Keratinocyte (primary cell): ENCODE data around the gene GABRB1. TPM values are rescaled to one million over a fixed set of nuclear protein-coding genes. Genes with fewer than 3 reads are reported as not detected.

Experiments
- DNase-seq: peaks from one replicate; pipeline ENCODE4 v3.0.0-alpha.2; 2011; ENCODE audit warnings: low read depth, missing footprints, low spot score
- FAIRE-seq: peaks from 2 replicates; lab custom pipeline; 2011; peaks lifted over from hg19 to GRCh38; lab: Jason Lieb, UNC
- H2AFZ ChIP-seq: 2 replicates; pipeline ENCODE4 v1.6.0; 2012; ENCODE audit warnings: low read length, control low read depth, inconsistent platforms; ENCODE audit not compliant: control insufficient read depth
- H3K27ac ChIP-seq: 2 replicates; pipeline ENCODE4 v1.5.1; 2011; ENCODE audit warnings: low read length; ENCODE audit not compliant: control insufficient read depth, insufficient read depth
- H3K27me3 ChIP-seq: 3 replicates; pipeline ENCODE4 v1.6.0; 2011; ENCODE audit warnings: low read length; ENCODE audit not compliant: control insufficient read depth, insufficient read depth; ENCODE audit errors: extremely low read depth
- H3K36me3 ChIP-seq, 2 experiments: 2 replicates in 1 of 2; 3 replicates in 1 of 2; pipeline ENCODE4 v1.5.1; 2011; ENCODE audit warnings: low read length in 2 of 2, mild to moderate bottlenecking in 1 of 2; ENCODE audit not compliant: control insufficient read depth in 2 of 2, insufficient read depth in 2 of 2; ENCODE audit errors: extremely low read depth in 1 of 2
- H3K4me1 ChIP-seq: 3 replicates; pipeline ENCODE4 v1.5.1; 2011; ENCODE audit warnings: low read length; ENCODE audit not compliant: control insufficient read depth, insufficient read depth; ENCODE audit errors: extremely low read depth
- H3K4me2 ChIP-seq: 3 replicates; pipeline ENCODE4 v1.6.0; 2011; ENCODE audit warnings: low read depth, low read length; ENCODE audit not compliant: control insufficient read depth, insufficient read depth; ENCODE audit errors: extremely low read depth
- H3K4me3 ChIP-seq, 3 experiments: fragments of 200-600 bp in 1 of 3; sonication (generic) in 1 of 3; 2 replicates in 2 of 3; 3 replicates in 1 of 3; pipeline ENCODE4 v1.5.1; 2011 to 2016; ENCODE audit warnings: low read length in 3 of 3, mild to moderate bottlenecking in 3 of 3, control low read depth in 2 of 3, inconsistent platforms in 1 of 3, low read depth in 1 of 3, mixed read lengths in 1 of 3, mixed run types in 1 of 3, moderate library complexity in 1 of 3; ENCODE audit not compliant: control insufficient read depth in 2 of 3, insufficient read depth in 2 of 3; ENCODE audit errors: extremely low read depth in 1 of 3
- H3K79me2 ChIP-seq: 2 replicates; pipeline ENCODE4 v1.6.0; 2012; ENCODE audit warnings: low read length; ENCODE audit not compliant: control insufficient read depth, insufficient read depth
- H3K9ac ChIP-seq: 3 replicates; pipeline ENCODE4 v1.6.0; 2011; ENCODE audit warnings: low read length; ENCODE audit not compliant: control insufficient read depth, insufficient read depth; ENCODE audit errors: extremely low read depth
- H3K9me1 ChIP-seq: 3 replicates; pipeline ENCODE4 v1.6.0; 2011; ENCODE audit warnings: low read length; ENCODE audit not compliant: control insufficient read depth, insufficient read depth; ENCODE audit errors: extremely low read depth
- H3K9me3 ChIP-seq: 2 replicates; pipeline ENCODE4 v1.5.1; 2012; ENCODE audit warnings: low read depth, low read length; ENCODE audit not compliant: control insufficient read depth
- H4K20me1 ChIP-seq: 3 replicates; pipeline ENCODE4 v1.6.0; 2011; ENCODE audit warnings: low read length; ENCODE audit not compliant: control insufficient read depth, insufficient read depth; ENCODE audit errors: extremely low read depth
- CTCF ChIP-seq, 3 experiments: IDR thresholded peaks in 1 of 3; conservative IDR thresholded peaks in 1 of 3; optimal IDR thresholded peaks in 1 of 3; 2 replicates in 2 of 3; 3 replicates in 1 of 3; pipeline versions ENCODE3 to v1.5.1; 2011; ENCODE audit warnings: low read length in 3 of 3, mild to moderate bottlenecking in 3 of 3, moderate library complexity in 2 of 3, control low read depth in 1 of 3, inconsistent platforms in 1 of 3; ENCODE audit not compliant: insufficient read depth in 2 of 3; ENCODE audit errors: extremely low read depth in 1 of 3
- EZH2 ChIP-seq: IDR thresholded peaks from one replicate; pipeline ENCODE4 v1.6.1; 2012; ENCODE audit warnings: inconsistent platforms, mild to moderate bottlenecking, low read length, moderate library complexity
- dilution Hi-C: fragments of 300-500 bp; cut with MboI; formaldehyde crosslinking; loops from one replicate; pipeline ENCODE4 v1.7.0; 2020; ENCODE audit warnings: low sequenced_read_pairs; ENCODE audit not compliant: extremely low pct_ligation_motif_present
- polyA plus RNA-seq, 5 experiments: library from polyadenylated mRNA; depleted of rRNA in 3 of 5; stranded (reverse) in 3 of 5; stranded (forward) in 1 of 5; unstranded in 1 of 5; fragments of >200 nt; gene quantifications; 1 replicate in 1 of 5; 2 replicates in 3 of 5; 3 replicates in 1 of 5; pipeline versions ENCODE4 v1.2.1 to v1.2.3, GENCODE V29; 2011 to 2012; ENCODE audit warnings: missing spikeins in 2 of 5, low read depth in 1 of 5, low replicate concordance in 1 of 5

Gene GABRB1
- polyA plus RNA-seq, 1 donor (not counting 4 experiments of a cell fraction or from before 2014, with no cell fraction given): not detected

- Histone ChIP-seq H3K9ac (no peak overlapping the region), H3K79me2 (no peaks in the 10 kb centered on the region), H3K27ac (no peak overlapping the region), H3K4me3 (no peak overlapping the region), H3K36me3 (no peaks in the 10 kb centered on the region), H2AFZ (no peak overlapping the region), H3K9me1 (no peaks in the 10 kb centered on the region), H3K4me1 (peaks cover 12% of the 10 kb centered on the region), H4K20me1 (no peaks in the 10 kb centered on the region), H3K9me3 (no peaks in the 10 kb centered on the region), H3K27me3 (no peaks in the 10 kb centered on the region), H3K4me2 (no peak overlapping the region)
- no peak for TF ChIP-seq CTCF (optimal IDR thresholded peaks at IDR 0.05 in 1 of 3, IDR thresholded peaks at IDR 0.05 in 1 of 3, conservative IDR thresholded peaks at IDR 0.05 in 1 of 3; ENCODE audit: extremely low read depth in 1 of 3, insufficient read depth in 2 of 3, low read length in 3 of 3)
- TF ChIP-seq EZH2: no peak
- dilution Hi-C loops: no loop called here
- no peak for FAIRE-seq
- no peak for DNase-seq
Measured at GRCh38 chr4:47475411-47475810, 444.0 kb downstream of the GABRB1 start.

Other genes starting within 250 kb of the GABRB1 start
- gene COX7B2, start 122.3 kb upstream of the GABRB1 start, polyA plus RNA-seq: not detected in 3 replicates
- gene GABRA4, start 38.0 kb upstream of the GABRB1 start, polyA plus RNA-seq: not detected in 3 replicates